ENCODE data around the gene AK9.
"Not testable (repeated sequence)": the region's sequence is repeated elsewhere in the genome, so short reads cannot be mapped to it uniquely, and the experiment has no call there.

AK9 gene

GRCh38 chr6:109612268-109612667, 78.7 kb downstream of the AK9 start:
- DNase-seq: no peak

DNA sequence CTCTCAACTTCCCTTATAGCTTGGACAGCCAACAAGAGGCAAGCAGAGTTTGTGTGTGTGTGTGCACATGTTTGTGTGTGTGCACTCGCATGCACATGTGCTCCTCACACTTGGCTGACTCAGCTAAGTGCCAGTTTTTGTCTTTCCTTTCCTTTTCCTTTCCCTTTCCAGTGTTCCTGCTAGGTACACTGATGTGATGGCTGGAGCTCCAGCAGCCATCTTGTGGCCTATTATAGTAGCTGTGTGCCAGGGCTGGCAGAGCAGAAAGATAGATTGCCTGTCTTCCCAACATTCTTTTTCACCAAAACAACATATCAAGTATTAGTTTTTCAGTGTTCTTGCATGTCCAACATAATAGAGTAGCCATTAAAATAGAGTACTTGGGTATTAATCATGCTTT, 79.5 kb downstream of the AK9 start:
- no peak for DNase-seq

DNA sequence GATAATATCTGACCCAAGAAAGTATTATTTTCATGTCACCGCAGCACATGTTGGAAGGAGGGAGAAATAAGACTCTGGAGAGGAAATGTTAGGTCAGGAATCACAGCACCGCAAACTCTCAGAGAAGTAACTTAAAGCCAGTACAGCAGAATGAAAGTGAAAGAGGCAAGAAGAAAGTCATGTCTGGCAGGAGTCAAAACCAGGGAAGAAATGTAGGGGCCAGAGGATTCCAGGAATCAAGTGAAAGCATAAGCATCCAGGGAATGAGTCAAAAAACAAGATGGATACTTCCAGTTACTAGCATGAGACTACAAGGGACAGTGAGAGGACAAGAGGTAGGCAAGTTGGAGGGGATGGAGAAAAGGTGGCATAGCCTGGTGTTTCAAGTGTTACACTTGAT, 80.4 kb downstream of the AK9 start:
- no peak for DNase-seq

DNA sequence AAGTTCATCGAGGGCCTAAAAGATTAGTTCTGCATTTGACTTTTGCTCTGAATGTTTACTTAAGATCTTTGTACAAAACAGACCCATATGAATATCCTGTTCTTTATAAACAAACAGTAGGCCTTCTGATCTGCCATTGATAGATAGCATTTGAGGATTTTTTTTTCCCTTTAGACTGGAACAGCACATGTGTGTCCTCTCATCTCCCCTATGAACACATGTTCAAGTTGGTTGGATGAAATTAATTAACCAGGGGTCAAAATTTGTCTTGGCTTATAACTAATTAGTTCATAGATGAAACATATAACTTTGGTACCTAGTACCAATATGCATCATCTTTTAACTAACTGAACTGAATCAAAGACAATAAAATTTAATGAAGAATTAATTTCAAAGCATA, 81.3 kb downstream of the AK9 start:
- DNase-seq: no peak

DNA sequence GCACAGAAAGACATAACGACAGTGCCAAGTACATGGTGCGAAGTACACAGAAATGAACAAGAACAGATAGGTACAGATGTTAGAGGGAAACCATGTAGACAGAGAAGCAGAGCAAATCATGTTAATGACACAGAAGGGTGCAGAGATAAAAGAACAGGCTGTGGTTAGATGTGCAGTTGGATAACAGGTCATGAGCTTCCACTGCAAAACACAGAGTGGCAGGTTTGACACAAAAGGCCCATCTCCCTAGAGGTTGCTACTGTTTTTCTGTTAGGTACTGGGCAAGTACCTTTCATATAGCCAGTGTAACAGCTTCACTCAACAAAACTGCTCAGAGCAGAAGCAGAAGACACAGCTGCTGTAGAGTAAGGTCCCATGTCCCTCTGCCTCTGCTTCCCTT, 84.6 kb downstream of the AK9 start:
- no peak for DNase-seq

GRCh38 chr6:109595998-109596397, 95.0 kb downstream of the AK9 start:
- no peak for DNase-seq

- DNase-seq: no peak
Measured at GRCh38 chr6:109580519-109580918, 110.5 kb downstream of the AK9 start.

DNA sequence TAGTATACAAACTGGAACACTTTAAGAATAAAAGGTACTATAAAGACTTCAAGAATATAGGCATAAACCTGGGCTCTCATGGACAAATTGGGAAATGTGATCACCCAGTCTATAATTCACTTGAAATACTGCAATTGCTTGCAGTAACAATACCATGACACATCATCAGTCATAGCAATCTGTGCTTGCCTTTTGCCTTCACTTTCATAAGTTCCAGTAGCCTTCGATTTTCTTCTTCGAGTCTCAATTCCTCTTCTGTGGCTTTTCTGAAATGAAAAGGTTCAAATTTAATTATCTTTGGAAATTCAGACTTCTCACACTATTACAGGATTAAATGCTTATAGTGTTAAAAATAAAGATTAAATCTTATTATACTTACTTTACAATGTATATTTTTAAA, 111.6 kb downstream of the AK9 start:
- no peak for DNase-seq

DNA sequence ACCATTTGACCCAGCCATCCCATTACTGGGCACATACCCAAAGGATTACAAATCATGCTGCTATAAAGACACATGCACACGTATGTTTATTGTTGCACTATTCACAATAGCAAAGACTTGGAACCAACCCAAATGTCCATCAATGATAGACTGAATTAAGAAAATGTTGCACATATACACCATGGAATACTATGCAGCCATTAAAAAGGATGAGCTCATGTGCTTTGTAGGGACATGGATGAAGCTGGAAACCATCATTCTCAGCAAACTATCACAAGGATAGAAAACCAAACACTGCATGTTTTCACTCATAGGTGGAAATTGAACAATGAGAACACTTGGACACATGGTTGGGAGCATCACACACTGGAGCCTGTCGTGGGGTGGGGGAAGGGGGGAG, 121.1 kb downstream of the AK9 start:
- not testable (repeated sequence) for DNase-seq

DNA sequence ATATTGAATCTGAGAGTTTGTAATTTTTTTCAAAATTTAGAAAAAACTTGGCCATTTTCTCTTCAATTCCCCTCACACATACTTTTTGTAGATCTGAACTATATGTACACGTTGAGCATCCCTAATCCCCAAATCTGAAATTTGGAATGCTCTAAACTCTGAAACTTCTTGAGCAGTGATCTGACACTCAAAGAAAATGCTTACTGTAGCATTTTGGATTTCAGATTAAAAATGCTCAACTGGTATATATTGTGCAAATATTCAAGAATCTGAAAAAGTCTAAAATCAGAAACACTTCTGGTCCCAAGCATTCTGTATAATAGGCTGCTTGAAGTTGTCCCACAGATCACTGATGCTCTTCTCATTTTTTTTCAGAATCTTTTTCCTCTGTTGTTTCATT, 129.2 kb downstream of the AK9 start:
- DNase-seq: no peak

DNA sequence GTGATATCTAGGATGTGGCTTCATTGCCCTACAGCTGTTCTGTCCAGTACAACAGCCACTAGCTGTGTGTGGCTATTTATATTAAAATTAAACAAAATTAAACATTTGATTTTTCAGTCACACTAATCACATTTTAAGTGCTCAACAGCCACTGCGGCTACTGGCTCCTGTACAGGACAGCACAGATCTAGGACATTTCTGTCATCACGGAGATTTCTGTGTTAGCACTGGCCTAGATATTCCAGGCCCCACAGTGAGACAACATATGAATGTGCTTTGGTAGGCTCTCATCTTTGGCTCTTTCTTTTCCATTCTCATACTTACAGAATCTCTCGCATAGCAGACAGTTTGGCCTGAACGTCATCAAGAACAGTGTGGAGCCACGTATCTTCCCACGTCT, 159.6 kb downstream of the AK9 start:
- DNase-seq: no peak

GRCh38 chr6:109527989-109528388, 163.0 kb downstream of the AK9 start:
- DNase-seq: no peak

DNA sequence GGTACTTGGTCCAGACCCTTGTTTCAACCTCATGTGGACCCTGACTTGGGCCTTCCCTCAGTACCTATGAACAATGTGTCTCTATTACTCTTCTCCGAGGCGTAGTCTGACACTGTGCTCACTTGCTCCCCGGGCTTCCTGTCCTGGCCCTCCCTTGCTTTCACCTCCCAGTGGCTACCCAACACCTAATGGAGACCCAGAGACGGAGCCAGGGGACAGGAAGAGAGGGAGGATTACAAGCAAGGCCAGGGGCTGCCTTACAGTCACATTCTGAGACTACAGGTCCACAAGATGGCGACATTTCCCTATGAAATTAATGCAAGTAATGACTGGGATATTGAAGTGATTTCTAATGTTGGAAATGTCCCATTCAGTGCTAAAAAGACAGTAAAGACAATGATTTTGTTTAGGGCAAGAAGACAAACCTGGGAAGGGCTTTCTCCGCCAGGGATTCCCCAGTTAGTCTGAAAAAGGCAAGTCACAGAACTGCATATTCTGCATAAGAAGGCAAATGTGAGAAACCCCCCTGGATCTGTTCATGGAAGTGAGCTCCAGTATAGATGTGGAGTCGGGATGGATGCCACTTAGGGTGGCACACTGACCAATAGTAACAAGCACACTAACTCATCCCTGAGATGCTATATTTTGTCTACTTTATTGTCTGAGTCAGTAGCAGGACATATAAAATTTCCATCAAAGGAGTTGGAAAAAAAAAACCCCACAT, 163.9 kb downstream of the AK9 start:
- DNase-seq: peak; percentile 46

DNA sequence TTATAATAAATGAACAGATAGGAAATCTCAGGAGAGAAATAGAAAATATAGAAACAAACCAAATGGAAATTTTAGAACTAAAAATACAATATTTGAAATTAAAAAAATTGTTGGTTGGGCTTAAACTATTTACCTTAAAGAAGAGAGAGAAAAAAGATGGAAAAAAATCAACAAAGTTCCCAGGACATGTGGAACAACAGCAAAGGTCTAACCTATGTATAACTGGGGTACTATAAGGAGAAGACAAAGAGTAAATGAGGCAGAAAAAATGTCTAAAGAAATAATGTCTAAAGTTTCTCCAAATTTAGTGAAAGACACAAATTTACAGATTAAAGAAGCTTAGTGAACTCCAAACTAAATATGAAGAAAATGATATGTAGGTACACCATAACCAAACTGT, 166.9 kb downstream of the AK9 start:
- DNase-seq: no peak

DNA sequence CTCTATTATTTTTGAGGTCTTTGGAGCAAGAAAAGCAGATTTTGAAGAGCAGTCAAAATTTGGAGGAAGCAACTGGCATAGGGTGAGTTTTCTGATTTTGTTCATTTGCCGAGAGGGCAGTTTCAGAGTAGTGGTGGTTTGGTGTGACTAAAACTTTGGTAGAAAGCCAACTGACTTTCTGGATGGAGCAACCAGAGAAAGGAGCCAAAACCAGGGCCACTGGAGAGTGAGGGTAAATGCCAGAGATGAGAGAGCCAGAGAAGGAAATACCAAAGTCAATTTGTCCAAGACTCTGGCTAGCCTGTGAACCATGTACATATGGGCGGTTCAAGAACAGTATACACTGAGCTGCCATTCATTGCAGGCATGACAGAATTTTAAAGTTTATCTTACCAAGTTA, 167.5 kb downstream of the AK9 start:
- DNase-seq: no peak

GRCh38 chr6:109521080-109521479, 169.9 kb downstream of the AK9 start:
- no peak for DNase-seq

- DNase-seq: not testable (repeated sequence)
Measured at GRCh38 chr6:109519647-109520046, 171.4 kb downstream of the AK9 start.

DNA sequence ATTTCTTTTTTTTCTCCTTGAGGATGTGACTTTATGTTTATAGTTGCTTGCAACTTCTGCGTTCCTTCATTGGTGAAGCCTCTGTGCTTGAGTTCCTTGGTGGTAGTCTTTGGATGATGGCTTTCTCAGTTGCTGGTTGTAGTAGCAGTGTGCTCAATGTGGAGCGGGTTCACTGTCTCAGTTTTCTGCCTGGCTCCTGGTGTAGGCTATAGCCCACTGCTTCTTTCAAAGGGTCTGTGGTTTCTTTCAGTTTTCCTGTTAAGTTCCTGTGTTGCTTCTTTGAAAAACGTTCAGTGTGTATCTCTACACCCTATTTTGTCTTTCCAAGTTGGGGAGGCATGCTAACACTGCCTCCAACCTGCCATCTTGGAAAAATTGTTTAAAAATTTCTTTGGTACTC, 174.1 kb downstream of the AK9 start:
- no peak for DNase-seq

DNA sequence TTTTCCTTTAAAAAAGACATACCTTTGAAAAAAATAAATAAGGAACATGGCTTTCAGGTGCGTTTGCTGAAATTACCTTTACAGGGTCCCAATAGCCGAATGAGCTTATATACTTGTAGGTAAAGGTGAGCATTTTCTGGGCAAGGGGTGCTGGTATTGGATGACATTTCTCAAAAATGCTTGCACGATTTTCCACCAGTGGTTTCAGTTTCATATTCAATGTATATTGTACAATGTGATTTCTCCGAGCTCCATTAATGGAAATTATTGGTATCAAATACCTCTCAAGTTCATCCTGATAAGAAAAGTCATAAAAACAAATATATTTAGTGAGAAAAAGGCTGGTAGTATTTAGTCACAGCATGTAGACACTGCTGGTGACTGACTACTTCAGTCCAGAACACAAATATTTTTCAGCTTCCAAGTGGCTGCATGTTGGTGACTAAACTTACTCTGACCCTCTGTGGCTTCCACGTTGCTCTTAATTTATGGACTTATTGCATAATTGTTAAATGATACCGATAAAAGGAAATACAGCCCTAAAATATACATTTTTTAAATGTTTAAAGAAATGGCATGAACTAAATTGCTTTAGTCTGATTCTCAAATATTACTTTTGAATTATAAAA, 175.1 kb downstream of the AK9 start:
- DNase-seq: no peak

DNA sequence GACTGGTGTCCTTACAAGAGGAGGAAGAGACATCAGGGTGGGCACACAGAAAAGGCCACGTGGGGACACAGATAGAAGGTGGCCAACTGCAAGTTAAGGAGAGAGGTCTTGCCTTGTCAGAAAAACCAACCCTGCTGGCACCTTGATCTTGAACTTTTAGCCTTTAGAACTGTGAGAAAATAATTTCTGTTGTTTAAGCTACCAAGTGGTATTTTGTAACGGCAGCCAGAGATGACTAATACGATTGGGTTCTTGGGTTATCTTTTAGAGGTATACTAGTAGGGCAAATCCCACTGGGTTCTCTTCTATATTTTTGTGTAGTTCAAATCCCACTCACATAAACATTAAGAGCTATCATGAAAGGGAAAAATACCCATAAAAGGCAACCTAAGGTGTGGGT, 176.1 kb downstream of the AK9 start:
- no peak for DNase-seq

DNA sequence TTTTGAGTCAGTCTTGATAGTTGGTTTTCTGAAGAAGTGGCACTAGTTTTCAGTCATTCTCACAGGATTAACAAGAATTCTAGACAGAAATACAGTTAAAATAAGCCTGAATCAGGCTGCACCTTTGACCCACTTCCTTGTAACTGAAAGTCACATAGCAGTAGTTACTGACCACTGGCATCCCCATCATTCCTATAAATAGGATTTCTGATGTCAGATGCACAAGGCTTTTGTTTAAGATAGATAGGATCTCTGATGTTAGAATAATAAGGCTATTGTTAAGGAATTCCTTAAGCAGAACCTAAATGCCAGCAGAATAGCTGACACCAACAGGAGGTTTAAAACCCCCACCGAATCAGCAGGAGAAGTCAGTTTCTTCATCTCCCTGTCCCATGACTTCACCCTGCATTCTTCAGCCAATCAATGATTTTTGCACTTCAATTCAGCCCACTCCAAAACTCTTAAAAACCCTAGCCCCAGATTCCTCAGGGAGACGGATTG, 177.4 kb downstream of the AK9 start:
- no peak for DNase-seq

DNA sequence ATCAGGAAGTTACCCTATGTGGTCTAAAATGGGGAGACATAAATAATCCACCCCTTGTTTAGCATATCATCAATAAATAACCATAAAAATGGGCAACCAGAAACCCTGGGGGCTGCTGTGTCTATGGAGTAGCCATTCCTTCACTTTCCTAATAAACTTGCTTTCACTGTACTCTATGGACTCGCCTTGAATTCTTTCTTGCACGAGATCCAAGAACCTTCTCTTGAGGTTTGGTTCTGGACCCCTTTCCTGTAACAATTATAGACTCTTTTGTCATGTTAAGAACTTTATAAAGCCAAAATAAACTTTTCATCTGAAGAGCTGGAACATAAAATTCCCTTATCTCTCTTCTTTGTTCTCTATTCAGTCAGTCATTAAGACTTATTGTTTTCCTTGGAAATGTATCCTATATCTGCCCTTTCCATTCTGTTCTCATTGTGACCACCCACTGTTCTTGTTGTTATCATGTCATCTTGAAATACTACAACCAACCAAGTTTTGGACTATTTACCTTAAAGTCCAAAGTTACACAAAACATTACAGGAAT, 178.7 kb downstream of the AK9 start:
- no peak for DNase-seq

- no peak for DNase-seq
Measured at GRCh38 chr6:109511832-109512231, 179.2 kb downstream of the AK9 start.

DNA sequence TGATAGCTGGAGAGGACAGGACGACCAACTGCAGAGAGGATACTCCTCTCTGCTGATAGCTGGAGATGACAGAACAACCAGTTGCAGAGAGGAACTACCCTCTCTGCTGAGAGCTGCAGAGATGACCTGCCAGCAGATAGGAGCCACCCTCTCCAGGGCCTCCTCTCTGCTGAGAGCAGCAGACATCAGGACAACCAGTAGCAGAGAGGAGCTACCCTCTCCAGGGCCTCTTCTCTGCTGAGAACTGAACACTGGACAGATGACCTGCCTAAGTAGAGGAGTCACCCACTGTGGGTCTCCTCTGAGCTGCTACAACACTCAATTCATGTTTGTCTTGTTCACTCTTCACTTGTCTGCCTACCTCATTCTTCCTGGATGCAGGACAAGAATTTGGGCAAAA, 180.6 kb downstream of the AK9 start:
- DNase-seq: no peak

Data from DMS153 (cell line).